Right atrium auricular region (tissue), 2 donors: ENCODE measurements around the gene IL23R. TPM values are rescaled to one million over a fixed set of nuclear protein-coding genes. Genes with fewer than 3 reads are reported as not detected.

Experiments
- DNase-seq: peaks from one replicate; pipeline ENCODE4 v3.0.0-alpha.2; 2019; ENCODE audit warnings: low spot score
- H3K27ac ChIP-seq, 2 donors: fragments of 200-600 bp; sonication (generic); 1 replicate in 1 of 2; 2 replicates in 1 of 2; pipeline ENCODE4 v1.5.1; 2016 to 2019
- H3K27me3 ChIP-seq, 2 donors: fragments of 200-600 bp; sonication (generic); one replicate each; pipeline versions ENCODE4 v1.5.1 to v1.6.0; 2017 to 2019
- H3K36me3 ChIP-seq: fragments of 200-600 bp; sonication (generic); one replicate; pipeline ENCODE4 v1.5.1; 2016
- H3K4me1 ChIP-seq, 2 donors: fragments of 200-600 bp; sonication (generic); one replicate each; pipeline versions ENCODE4 v1.5.1 to v1.6.0; 2017 to 2019
- H3K4me3 ChIP-seq, 2 donors: fragments of 200-600 bp; sonication (generic); 1 replicate in 1 of 2; 2 replicates in 1 of 2; pipeline ENCODE4 v1.5.1; 2017 to 2019; ENCODE audit warnings: mild to moderate bottlenecking in 1 of 2, moderate library complexity in 1 of 2
- H3K9me3 ChIP-seq, 2 donors: fragments of 200-600 bp; sonication (generic); one replicate each; pipeline ENCODE4 v1.5.1; 2019
- CTCF ChIP-seq, 2 donors: fragments of 200-600 bp; sonication (generic); IDR thresholded peaks; one replicate each; pipeline ENCODE4 v1.5.1; 2019; ENCODE audit warnings: antibody characterized with exemption in 2 of 2
- total RNA-seq, 2 donors: library from RNA; depleted of rRNA; stranded (reverse); fragments of >200 nt; gene quantifications; one replicate each; pipeline ENCODE4 v1.1.0, GENCODE V29; 2016

The IL23R gene
- total RNA-seq, 2 donors from 2014 or later, result not detected

- Histone ChIP-seq H3K9me3 (no peaks in the 10 kb centered on the region), H3K27me3 (no peaks in the 10 kb centered on the region), H3K4me1 (no peaks in the 10 kb centered on the region), H3K27ac (no peak overlapping the region), H3K4me3 (no peak overlapping the region), H3K36me3 (no peaks in the 10 kb centered on the region)
- no peak for TF ChIP-seq CTCF (IDR thresholded peaks at IDR 0.05)
- DNase-seq, result no peak
Measured at GRCh38 chr1:67294836-67295617, 128.8 kb downstream of the IL23R start.

- no peak overlapping the region for H3K27ac ChIP-seq
- H3K4me1 ChIP-seq, result no peaks in the 10 kb centered on the region
- H3K9me3 ChIP-seq, result no peaks in the 10 kb centered on the region
- DNase-seq, result no peak
- no peak overlapping the region for H3K4me3 ChIP-seq
- TF ChIP-seq CTCF (IDR thresholded peaks at IDR 0.05), result no peak
- no peaks in the 10 kb centered on the region for H3K27me3 ChIP-seq
- no peaks in the 10 kb centered on the region for H3K36me3 ChIP-seq
Measured at GRCh38 chr1:67298762-67299161, 132.5 kb downstream of the IL23R start.

DNA sequence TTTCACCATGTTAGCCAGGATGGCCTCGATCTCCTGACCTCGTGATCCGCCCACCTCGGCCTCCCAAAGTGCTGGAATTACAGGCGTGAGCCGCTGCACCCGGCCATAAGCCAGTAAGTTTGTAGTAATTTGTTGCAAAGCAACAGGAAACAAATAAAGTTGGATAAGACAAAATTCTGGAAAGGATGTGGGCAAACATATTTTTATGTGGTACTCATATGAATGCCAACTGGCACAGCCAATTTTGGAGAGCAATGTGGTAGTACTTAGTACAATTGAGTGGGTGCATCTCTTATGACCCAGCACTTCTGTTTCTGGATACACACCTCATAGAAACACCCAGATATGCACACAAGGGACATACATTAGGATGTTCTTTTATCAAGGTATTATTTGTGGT is 133.0 kb downstream of the IL23R start:
- Histone ChIP-seq H3K4me1 (no peaks in the 10 kb centered on the region), H3K36me3 (no peaks in the 10 kb centered on the region), H3K27ac (no peak overlapping the region), H3K27me3 (no peaks in the 10 kb centered on the region), H3K9me3 (no peaks in the 10 kb centered on the region), H3K4me3 (no peak overlapping the region)
- TF ChIP-seq CTCF (IDR thresholded peaks at IDR 0.05), result no peak
- DNase-seq, result no peak

DNA sequence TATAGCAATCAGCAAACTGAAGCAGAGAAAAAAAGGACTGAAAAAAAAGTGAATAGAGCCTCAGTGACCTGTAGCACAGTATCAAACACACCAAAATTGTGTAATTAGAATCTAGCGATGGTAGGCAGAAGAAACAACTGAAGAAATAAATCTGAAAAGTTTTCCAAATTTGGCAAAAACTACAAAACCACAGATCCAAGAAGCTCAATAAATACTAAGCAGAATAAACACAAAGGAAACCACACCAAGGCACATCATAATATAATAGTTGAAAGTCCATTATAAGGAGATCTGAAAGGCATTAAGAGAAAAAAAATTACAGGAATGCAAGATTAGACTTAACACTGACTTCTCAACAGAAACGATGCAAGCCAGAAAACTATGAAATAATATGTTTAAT is 134.3 kb downstream of the IL23R start:
- Histone ChIP-seq H3K27me3 (no peaks in the 10 kb centered on the region), H3K27ac (no peak overlapping the region), H3K4me1 (no peaks in the 10 kb centered on the region), H3K4me3 (no peak overlapping the region), H3K9me3 (no peaks in the 10 kb centered on the region), H3K36me3 (no peaks in the 10 kb centered on the region)
- no peak for DNase-seq
- TF ChIP-seq CTCF (IDR thresholded peaks at IDR 0.05), result no peak

GRCh38 chr1:67304023-67304422 is 137.8 kb downstream of the IL23R start:
- Histone ChIP-seq H3K4me3 (no peak overlapping the region), H3K9me3 (no peaks in the 10 kb centered on the region), H3K27me3 (peaks cover 0 to 4% of the 10 kb centered on the region in 2 donors), H3K4me1 (peaks cover 0 to 10% of the 10 kb centered on the region in 2 donors), H3K36me3 (no peaks in the 10 kb centered on the region), H3K27ac (no peak overlapping the region)
- TF ChIP-seq CTCF (IDR thresholded peaks at IDR 0.05), result no peak
- DNase-seq, result no peak

- peaks cover 0 to 10% of the 10 kb centered on the region in 2 donors for H3K4me1 ChIP-seq
- H3K36me3 ChIP-seq, result no peaks in the 10 kb centered on the region
- DNase-seq, result no peak
- H3K4me3 ChIP-seq, result no peak overlapping the region
- no peak overlapping the region for H3K27ac ChIP-seq
- peaks cover 0 to 4% of the 10 kb centered on the region in 2 donors for H3K27me3 ChIP-seq
- H3K9me3 ChIP-seq, result no peaks in the 10 kb centered on the region
- no peak for TF ChIP-seq CTCF (IDR thresholded peaks at IDR 0.05)
Measured at GRCh38 chr1:67306547-67306946, 140.3 kb downstream of the IL23R start.
